K562 (cell line): Measurements from ENCODE around the gene PDHA2. TPM values are rescaled to one million over a fixed set of nuclear protein-coding genes. Genes with fewer than 3 reads are reported as not detected.

ENCODE experiments used
- ATAC-seq: fragments of 200-7000 bp; cut with Tn5 transposase; 3 replicates; pipeline ENCODE4 v1.9.1; 2020; ENCODE audit warnings: moderate library complexity
- BruUV-seq: library from RNA; stranded (reverse); fragments of 400-500 nt; replicated peaks from 2 replicates; lab custom pipeline; 2021; lab: Mats Ljungman, UMichigan
- CTCF ChIA-PET: fragments of 300-600 bp; formaldehyde crosslinking; extraction: SDS; loops from one replicate; lab custom pipeline; 2021; ENCODE audit warnings: low intra/inter-chr PET ratio; lab: Yijun Ruan, JAX
- POLR2A ChIA-PET: fragments of 300-600, 350-650 bp; sonication (Branson Sonifier 250); formaldehyde crosslinking; extraction: SDS; loops from one replicate; lab custom pipeline; 2021; ENCODE audit warnings: antibody characterized with exemption, inconsistent platforms; lab: Yijun Ruan, JAX
- DNase-seq, 4 experiments: peaks; one replicate each; pipeline versions ENCODE4 v3.0.0 to v3.0.0-alpha.2; 2011 to 2018; ENCODE audit warnings: low spot score in 3 of 4, mixed read lengths in 3 of 4; ENCODE audit errors: extremely low read depth in 1 of 4
- FAIRE-seq: peaks from 2 replicates; lab custom pipeline; 2011; peaks lifted over from hg19 to GRCh38; lab: Jason Lieb, UNC
- H2AFZ ChIP-seq: 2 replicates; pipeline ENCODE4 v1.6.0; 2011; ENCODE audit warnings: low read depth, low read length, control low read depth, inconsistent platforms
- H3K27ac ChIP-seq: fragments of 200-600 bp; 3 replicates; pipeline ENCODE4 v1.8.0; 2011; ENCODE audit warnings: low read depth, mild to moderate bottlenecking, control low read depth, inconsistent platforms, low read length, moderate library complexity, mixed read lengths; ENCODE audit errors: extremely low read depth
- H3K27me3 ChIP-seq, 2 experiments: fragments of 300-600 bp in 1 of 2; 2 replicates in 1 of 2; 3 replicates in 1 of 2; pipeline versions ENCODE4 v1.6.0 to v1.8.0; 2011; ENCODE audit warnings: inconsistent platforms in 2 of 2, low read length in 2 of 2, mild to moderate bottlenecking in 1 of 2, mixed read lengths in 1 of 2, moderate library complexity in 1 of 2; ENCODE audit not compliant: control insufficient read depth in 2 of 2, insufficient read depth in 2 of 2
- H3K36me3 ChIP-seq: fragments of 300-600 bp; 3 replicates; pipeline ENCODE4 v1.8.0; 2011; ENCODE audit warnings: mild to moderate bottlenecking, low read length, inconsistent platforms; ENCODE audit not compliant: control insufficient read depth, insufficient read depth
- H3K4me1 ChIP-seq, 2 experiments: fragments of 200-600 bp in 1 of 2; replicated peaks in 1 of 2; 2 replicates in 1 of 2; 3 replicates in 1 of 2; pipeline versions ENCODE4 v1.5.1 to v1.8.0; 2011; ENCODE audit warnings: inconsistent platforms in 2 of 2, low read length in 2 of 2, mild to moderate bottlenecking in 1 of 2, mixed read lengths in 1 of 2, moderate library complexity in 1 of 2; ENCODE audit not compliant: control insufficient read depth in 2 of 2, insufficient read depth in 2 of 2
- H3K4me2 ChIP-seq: 2 replicates; pipeline ENCODE4 v1.6.1; 2011; ENCODE audit warnings: low read length, control low read depth, inconsistent platforms, mixed read lengths; ENCODE audit not compliant: insufficient read depth
- H3K4me3 ChIP-seq: fragments of 200-600 bp; sonication (generic), shearing (Covaris generic); 2 replicates; pipeline ENCODE4 v1.5.1; 2016; ENCODE audit warnings: control low read depth, inconsistent platforms
- H3K79me2 ChIP-seq: fragments of 200-600 bp; 3 replicates; pipeline ENCODE4 v1.8.0; 2011; ENCODE audit warnings: low read length, inconsistent platforms; ENCODE audit not compliant: control insufficient read depth, insufficient read depth
- H3K9ac ChIP-seq, 2 experiments: 2 replicates each; pipeline versions ENCODE4 v1.6.0 to v1.6.1; 2011; ENCODE audit warnings: low read depth in 2 of 2, low read length in 2 of 2, control low read depth in 1 of 2, inconsistent platforms in 1 of 2, mild to moderate bottlenecking in 1 of 2, mixed read lengths in 1 of 2; ENCODE audit not compliant: insufficient read depth in 1 of 2
- H3K9me1 ChIP-seq: one replicate; pipeline ENCODE4 v1.6.0; 2011; ENCODE audit warnings: inconsistent platforms, mild to moderate bottlenecking, low read length, moderate library complexity; ENCODE audit not compliant: control insufficient read depth, insufficient read depth
- H3K9me3 ChIP-seq: replicated peaks from 2 replicates; pipeline ENCODE4 v1.5.1; 2011; ENCODE audit warnings: low read depth, low read length, inconsistent platforms; ENCODE audit not compliant: control insufficient read depth, insufficient read depth
- H4K20me1 ChIP-seq: replicated peaks from 2 replicates; pipeline ENCODE4 v1.6.1; 2011; ENCODE audit warnings: low read length, inconsistent platforms, mixed read lengths; ENCODE audit not compliant: control insufficient read depth, insufficient read depth
- EP400 ChIP-seq: fragments of 450-650 bp; IDR thresholded peaks from 2 replicates; pipeline ENCODE4 v1.6.1; 2017; ENCODE audit warnings: antibody characterized with exemption, mild to moderate bottlenecking, moderate library complexity
- FOS ChIP-seq: IDR thresholded peaks from 3 replicates; pipeline ENCODE4 v1.6.1; 2011; ENCODE audit not compliant: insufficient read length; ENCODE audit errors: extremely low read depth
- MCM2 ChIP-seq: fragments of 450-650 bp; IDR thresholded peaks from 2 replicates; pipeline ENCODE4 v1.6.1; 2017; ENCODE audit warnings: low read depth, mild to moderate bottlenecking
- MCM3 ChIP-seq: fragments of 450-650 bp; IDR thresholded peaks from 2 replicates; pipeline ENCODE4 v1.6.1; 2016
- MED1 ChIP-seq: sonication (generic); formaldehyde crosslinking; IDR thresholded peaks from 2 replicates; pipeline ENCODE4 v1.8.1; 2023; ENCODE audit warnings: missing genetic modification reagents, borderline replicate concordance
- NEUROD1 ChIP-seq: fragments of 150-350 bp; IDR thresholded peaks from 2 replicates; pipeline ENCODE4 v1.6.1; 2014; ENCODE audit warnings: borderline replicate concordance, low read length, low read depth; ENCODE audit not compliant: partially characterized antibody
- OTX1 ChIP-seq: fragments of 450-650 bp; formaldehyde crosslinking; IDR thresholded peaks from 2 replicates; pipeline ENCODE4 v1.4.0; 2022; ENCODE audit warnings: mild to moderate bottlenecking
- POLR2AphosphoS5 ChIP-seq: IDR thresholded peaks from 2 replicates; pipeline ENCODE4 v1.6.1; 2011; ENCODE audit warnings: mild to moderate bottlenecking, low read depth, low read length, moderate library complexity; ENCODE audit not compliant: control insufficient read depth, insufficient read depth
- ZC3H11A ChIP-seq: IDR thresholded peaks from 2 replicates; pipeline ENCODE4 v1.6.1; 2012; ENCODE audit warnings: low read depth, low read length, improper control_type of control experiment
- ZNF212 ChIP-seq: fragments of 450-650 bp; formaldehyde crosslinking; IDR thresholded peaks from 2 replicates; pipeline ENCODE4 v1.4.0; 2020; ENCODE audit warnings: mild to moderate bottlenecking
- ZSCAN32 ChIP-seq: fragments of 450-650 bp; formaldehyde crosslinking; IDR thresholded peaks from 2 replicates; pipeline ENCODE4 v1.4.0; 2020; ENCODE audit warnings: mild to moderate bottlenecking, moderate library complexity
- WGBS: fragments of 100-300 bp; shearing (Covaris generic); methylation state at CpG from one replicate; pipeline ENCODE4 v1.1.6; 2016; ENCODE audit warnings: low coverage, mixed read lengths; ENCODE audit not compliant: insufficient coverage; ENCODE audit errors: missing lambda C conversion rate; 5-methylcytosine and 5-hydroxymethylcytosine counted together
- in situ Hi-C: fragments of 300-500 bp; cut with MboI; formaldehyde crosslinking; loops from 4 replicates; pipeline ENCODE4 v1.15.0; 2018; ENCODE audit warnings: inconsistent platforms, mixed read lengths
- intact Hi-C: fragments of 100-400 bp; cut with micrococcal nuclease; formaldehyde crosslinking; loops from 2 replicates; pipeline ENCODE4 v1.14.2; 2022
- polyA plus RNA-seq, 8 experiments: library from polyadenylated mRNA; depleted of rRNA in 4 of 8; stranded (reverse) in 5 of 8; unstranded in 3 of 8; fragments of >200 nt; fragmentation: Nextera tagmentation in 2 of 8; fragmentation: Illumina TruSeq in 1 of 8; extraction: Ambion mirVana in 2 of 8; extraction: Trizol in 1 of 8; gene quantifications; 2 replicates each; pipeline versions ENCODE4 v1.2.1 to v1.2.3, GENCODE V29; 2011 to 2014; ENCODE audit warnings: inconsistent platforms in 1 of 8, missing spikeins in 1 of 8
- total RNA-seq, 7 experiments: library from RNA; depleted of rRNA in 6 of 7; stranded (reverse); fragments of >200 nt in 6 of 7; fragmentation: Illumina TruSeq in 2 of 7; extraction: Trizol in 2 of 7; gene quantifications; 2 replicates each; pipeline versions ENCODE4 v1.2.1 to v1.2.3, GENCODE V29; 2011 to 2021; ENCODE audit warnings: low replicate concordance in 1 of 7
- TF ChIP-seq, protein P1 (sequence below): sonication (generic); formaldehyde crosslinking; IDR thresholded peaks from 2 replicates; pipeline ENCODE4 v1.8.1; 2022; ENCODE audit warnings: missing genetic modification reagents
- TF ChIP-seq, protein P2 (sequence below), 2 experiments: fragments of 250-450 bp in 1 of 2; fragments of 450-650 bp in 1 of 2; sonication (Bioruptor Pico) in 1 of 2; IDR thresholded peaks; 2 replicates each; pipeline versions ENCODE4 v1.6.1 to v1.8.0; 2016 to 2021; ENCODE audit warnings: mild to moderate bottlenecking in 2 of 2, moderate library complexity in 2 of 2, missing compliant biosample characterization in 1 of 2, missing genetic modification characterization in 1 of 2

Gene PDHA2
- total and polyA plus RNA-seq, 9 of the 15 experiments (the other 6 are each of a cell fraction or from before 2014, with no cell fraction given), result not detected

- no peaks in the 10 kb centered on the region for H3K36me3 ChIP-seq
- WGBS, result 0% methylated on average over 3 of the region's 3 CpGs
- H3K27ac ChIP-seq, result no peak overlapping the region
- H3K79me2 ChIP-seq, result no peaks in the 10 kb centered on the region
- BruUV-seq, result no TSS peak
- no peak overlapping the region for H3K4me2 ChIP-seq
- DNase-seq (no peak), ATAC-seq (no peak), FAIRE-seq (no peak)
- in situ Hi-C loops, result no loop called here
- no peaks in the 10 kb centered on the region for H3K9me3 ChIP-seq
- H4K20me1 ChIP-seq, result no peaks in the 10 kb centered on the region
- CTCF ChIA-PET, result no interaction called here
- no peak overlapping the region for H3K4me3 ChIP-seq
- intact Hi-C loops, result no loop called here
- no peak overlapping the region for H2AFZ ChIP-seq
- no peaks in the 10 kb centered on the region for H3K9me1 ChIP-seq
- POLR2A ChIA-PET, result no interaction called here
- H3K4me1 ChIP-seq, result no peaks in the 10 kb centered on the region
- H3K9ac ChIP-seq, result no peak overlapping the region
- H3K27me3 ChIP-seq, result no peaks in the 10 kb centered on the region
- TF ChIP-seq EP400, result no peak
- TF ChIP-seq MCM3, result no peak
Observed at GRCh38 chr4:95887551-95887950, 47.7 kb downstream of the PDHA2 start.

GRCh38 chr4:95889662-95890061 lies 49.8 kb downstream of the PDHA2 start:
- FAIRE-seq (no peak), DNase-seq (no peak), ATAC-seq (no peak)
- in situ Hi-C loops, result no loop called here
- Histone ChIP-seq H3K4me2 (no peak overlapping the region), H3K27me3 (no peaks in the 10 kb centered on the region), H2AFZ (no peak overlapping the region), H3K36me3 (no peaks in the 10 kb centered on the region), H3K9me1 (no peaks in the 10 kb centered on the region), H3K79me2 (no peaks in the 10 kb centered on the region), H4K20me1 (no peaks in the 10 kb centered on the region), H3K9me3 (no peaks in the 10 kb centered on the region), H3K4me1 (no peaks in the 10 kb centered on the region), H3K27ac (no peak overlapping the region), H3K4me3 (no peak overlapping the region), H3K9ac (no peak overlapping the region)
- ChIA-PET POLR2A (no interaction called here), CTCF (no interaction called here)
- intact Hi-C loops, result no loop called here
- no TSS peak for BruUV-seq
- WGBS, result 0% methylated on average over 2 of the region's 2 CpGs
- TF ChIP-seq, protein P1, sequence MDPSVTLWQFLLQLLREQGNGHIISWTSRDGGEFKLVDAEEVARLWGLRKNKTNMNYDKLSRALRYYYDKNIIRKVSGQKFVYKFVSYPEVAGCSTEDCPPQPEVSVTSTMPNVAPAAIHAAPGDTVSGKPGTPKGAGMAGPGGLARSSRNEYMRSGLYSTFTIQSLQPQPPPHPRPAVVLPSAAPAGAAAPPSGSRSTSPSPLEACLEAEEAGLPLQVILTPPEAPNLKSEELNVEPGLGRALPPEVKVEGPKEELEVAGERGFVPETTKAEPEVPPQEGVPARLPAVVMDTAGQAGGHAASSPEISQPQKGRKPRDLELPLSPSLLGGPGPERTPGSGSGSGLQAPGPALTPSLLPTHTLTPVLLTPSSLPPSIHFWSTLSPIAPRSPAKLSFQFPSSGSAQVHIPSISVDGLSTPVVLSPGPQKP, result no peak
- TF ChIP-seq NEUROD1, result no peak
- no peak for TF ChIP-seq MED1 (CRISPR knock-in tag)
- no peak for TF ChIP-seq POLR2AphosphoS5
- no peak for TF ChIP-seq ZNF212 (CRISPR knock-in tag)
- no peak for TF ChIP-seq FOS
- no peak for TF ChIP-seq OTX1
- no peak for TF ChIP-seq ZSCAN32 (CRISPR knock-in tag)
- no peak for TF ChIP-seq MCM2
- no peak for TF ChIP-seq ZC3H11A
- TF ChIP-seq, protein P2, sequence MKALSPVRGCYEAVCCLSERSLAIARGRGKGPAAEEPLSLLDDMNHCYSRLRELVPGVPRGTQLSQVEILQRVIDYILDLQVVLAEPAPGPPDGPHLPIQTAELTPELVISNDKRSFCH (CRISPR knock-in tag; IDR thresholded peaks at IDR 0.05), result no peak
- TF ChIP-seq, protein P2 (tag; IDR thresholded peaks at IDR 0.05), result no peak
